Keratinocyte (primary cell): ENCODE data around the gene TLK1.

ENCODE experiments used
- EZH2 ChIP-seq: IDR thresholded peaks from one replicate; pipeline ENCODE4 v1.6.1; 2012; ENCODE audit warnings: inconsistent platforms, mild to moderate bottlenecking, low read length, moderate library complexity
- TF ChIP-seq, protein P1 (sequence below), 3 experiments: IDR thresholded peaks in 1 of 3; conservative IDR thresholded peaks in 1 of 3; optimal IDR thresholded peaks in 1 of 3; 2 replicates in 2 of 3; 3 replicates in 1 of 3; pipeline versions ENCODE3 to v1.5.1; 2011; ENCODE audit warnings: low read length in 3 of 3, mild to moderate bottlenecking in 3 of 3, moderate library complexity in 2 of 3, control low read depth in 1 of 3, inconsistent platforms in 1 of 3; ENCODE audit not compliant: insufficient read depth in 2 of 3; ENCODE audit errors: extremely low read depth in 1 of 3

DNA sequence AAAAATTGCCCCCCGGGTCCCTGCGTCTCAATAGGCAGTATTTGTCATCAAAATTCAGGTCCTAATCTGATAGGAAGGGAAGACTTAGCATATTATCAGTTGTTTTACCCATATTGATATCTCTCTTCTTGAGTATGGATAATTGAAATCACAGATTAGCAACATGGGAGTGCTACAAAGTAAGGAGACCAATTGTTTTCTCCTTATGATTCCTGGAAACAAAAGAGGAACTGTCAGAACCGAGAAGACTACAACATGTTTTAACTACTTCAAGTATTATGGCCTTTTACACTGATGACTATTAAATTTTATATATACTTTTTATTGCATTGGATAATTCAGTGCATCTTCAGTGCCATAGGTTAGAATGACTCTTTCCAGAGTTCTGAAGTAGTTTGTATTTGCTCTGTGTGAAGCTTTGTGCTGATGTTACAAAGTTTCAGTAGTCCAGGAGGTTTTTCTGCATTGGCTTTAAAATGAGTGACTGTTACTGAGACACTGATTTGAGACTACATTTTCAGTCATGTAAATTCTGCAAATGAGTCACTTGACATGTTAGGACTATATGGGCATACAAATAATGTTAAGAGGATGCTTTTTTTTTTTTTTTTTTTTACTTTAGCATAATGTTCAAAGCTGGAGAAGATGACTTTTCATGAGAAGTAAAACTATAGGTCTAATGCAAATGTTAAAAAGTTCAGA is 19.7 kb upstream of the TLK1 start:
- TF ChIP-seq, protein P1, sequence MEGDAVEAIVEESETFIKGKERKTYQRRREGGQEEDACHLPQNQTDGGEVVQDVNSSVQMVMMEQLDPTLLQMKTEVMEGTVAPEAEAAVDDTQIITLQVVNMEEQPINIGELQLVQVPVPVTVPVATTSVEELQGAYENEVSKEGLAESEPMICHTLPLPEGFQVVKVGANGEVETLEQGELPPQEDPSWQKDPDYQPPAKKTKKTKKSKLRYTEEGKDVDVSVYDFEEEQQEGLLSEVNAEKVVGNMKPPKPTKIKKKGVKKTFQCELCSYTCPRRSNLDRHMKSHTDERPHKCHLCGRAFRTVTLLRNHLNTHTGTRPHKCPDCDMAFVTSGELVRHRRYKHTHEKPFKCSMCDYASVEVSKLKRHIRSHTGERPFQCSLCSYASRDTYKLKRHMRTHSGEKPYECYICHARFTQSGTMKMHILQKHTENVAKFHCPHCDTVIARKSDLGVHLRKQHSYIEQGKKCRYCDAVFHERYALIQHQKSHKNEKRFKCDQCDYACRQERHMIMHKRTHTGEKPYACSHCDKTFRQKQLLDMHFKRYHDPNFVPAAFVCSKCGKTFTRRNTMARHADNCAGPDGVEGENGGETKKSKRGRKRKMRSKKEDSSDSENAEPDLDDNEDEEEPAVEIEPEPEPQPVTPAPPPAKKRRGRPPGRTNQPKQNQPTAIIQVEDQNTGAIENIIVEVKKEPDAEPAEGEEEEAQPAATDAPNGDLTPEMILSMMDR (optimal IDR thresholded peaks at IDR 0.05 in 1 of 3, IDR thresholded peaks at IDR 0.05 in 1 of 3, conservative IDR thresholded peaks at IDR 0.05 in 1 of 3; ENCODE audit: extremely low read depth in 1 of 3, insufficient read depth in 2 of 3, low read length in 3 of 3): no peak
- TF ChIP-seq EZH2: no peak
